Fibroblast of mammary gland (primary cell): ENCODE data around the gene RABGAP1L.

ENCODE experiments used
- DNase-seq: peaks from one replicate; pipeline ENCODE4 v3.0.0-alpha.2; 2010; ENCODE audit warnings: low read depth
- H3K4me3 ChIP-seq: 2 replicates; pipeline ENCODE4 v1.5.1; 2011; ENCODE audit warnings: low read depth, mild to moderate bottlenecking, low read length, moderate library complexity; ENCODE audit not compliant: control insufficient read depth
- CTCF ChIP-seq: conservative IDR thresholded peaks from 2 replicates; pipeline ENCODE4 v1.5.1; 2011; ENCODE audit warnings: low read depth, low read length, inconsistent platforms; ENCODE audit not compliant: control insufficient read depth, insufficient read depth

The RABGAP1L gene

GRCh38 chr1:174666248-174666647, 506.9 kb downstream of the RABGAP1L start:
- no peak for TF ChIP-seq CTCF
- no peak for DNase-seq
- no peak overlapping the region for H3K4me3 ChIP-seq

GRCh38 chr1:174671826-174672225, 512.5 kb downstream of the RABGAP1L start:
- peak; percentile 58 for DNase-seq
- no peak overlapping the region for H3K4me3 ChIP-seq
- TF ChIP-seq CTCF, result no peak

- DNase-seq, result no peak
- H3K4me3 ChIP-seq, result no peak overlapping the region
- no peak for TF ChIP-seq CTCF
These were observed 517.5 kb downstream of the RABGAP1L start for GRCh38 chr1:174676856-174677255.

- DNase-seq, result no peak
- no peak for TF ChIP-seq CTCF
- no peak overlapping the region for H3K4me3 ChIP-seq
These were observed 519.3 kb downstream of the RABGAP1L start for GRCh38 chr1:174678657-174679056.

- no peak for TF ChIP-seq CTCF
- no peak for DNase-seq
These were observed 520.8 kb downstream of the RABGAP1L start for GRCh38 chr1:174680101-174680500.

GRCh38 chr1:174682419-174683008, 523.2 kb downstream of the RABGAP1L start:
- DNase-seq, result peak; percentile 82
- H3K4me3 ChIP-seq, result no peak overlapping the region
- TF ChIP-seq CTCF, result no peak

More at GRCh38 chr1:174680101-174680500, 520.8 kb downstream of the RABGAP1L start:
- no peak overlapping the region for H3K4me3 ChIP-seq

- TF ChIP-seq CTCF, result no peak
- no peak overlapping the region for H3K4me3 ChIP-seq
- no peak for DNase-seq
These were observed 526.9 kb downstream of the RABGAP1L start for GRCh38 chr1:174686213-174686612.
